ENCODE measurements around the gene PRKRA.

PRKRA gene

GRCh38 chr2:178450774-178451525 lies at the start of gene PRKRA, which contains the start of gene PJVK:
Gene PRKRA, minus strand, starts transcription at chr2:178451175. Its CDS starts 145 bp downstream, at chr2:178451030.
Gene PJVK, plus strand, starts transcription at chr2:178451378. Its CDS starts 2,032 bp downstream, at chr2:178453410.
- peak within 1 kb of the TSS; percentile 91 for H3K4me2 ChIP-seq (ENCODE audit: low read depth, low read length, poor library complexity, severe bottlenecking)
- peak within 1 kb of the TSS; percentile 77 for H3K4me3 ChIP-seq (ENCODE audit: insufficient read depth, low read length, poor library complexity, severe bottlenecking)
- H3K79me2 ChIP-seq (ENCODE audit: insufficient read depth, low read length) = peaks cover 23% of the 10 kb centered on the region
- H4K20me1 ChIP-seq (ENCODE audit: low read depth, low read length) = no peaks in the 10 kb centered on the region
- TF ChIP-seq, protein P1, sequence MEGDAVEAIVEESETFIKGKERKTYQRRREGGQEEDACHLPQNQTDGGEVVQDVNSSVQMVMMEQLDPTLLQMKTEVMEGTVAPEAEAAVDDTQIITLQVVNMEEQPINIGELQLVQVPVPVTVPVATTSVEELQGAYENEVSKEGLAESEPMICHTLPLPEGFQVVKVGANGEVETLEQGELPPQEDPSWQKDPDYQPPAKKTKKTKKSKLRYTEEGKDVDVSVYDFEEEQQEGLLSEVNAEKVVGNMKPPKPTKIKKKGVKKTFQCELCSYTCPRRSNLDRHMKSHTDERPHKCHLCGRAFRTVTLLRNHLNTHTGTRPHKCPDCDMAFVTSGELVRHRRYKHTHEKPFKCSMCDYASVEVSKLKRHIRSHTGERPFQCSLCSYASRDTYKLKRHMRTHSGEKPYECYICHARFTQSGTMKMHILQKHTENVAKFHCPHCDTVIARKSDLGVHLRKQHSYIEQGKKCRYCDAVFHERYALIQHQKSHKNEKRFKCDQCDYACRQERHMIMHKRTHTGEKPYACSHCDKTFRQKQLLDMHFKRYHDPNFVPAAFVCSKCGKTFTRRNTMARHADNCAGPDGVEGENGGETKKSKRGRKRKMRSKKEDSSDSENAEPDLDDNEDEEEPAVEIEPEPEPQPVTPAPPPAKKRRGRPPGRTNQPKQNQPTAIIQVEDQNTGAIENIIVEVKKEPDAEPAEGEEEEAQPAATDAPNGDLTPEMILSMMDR (IDR thresholded peaks at IDR 0.05; ENCODE audit: insufficient read depth, low read length, poor library complexity, severe bottlenecking) = no peak
- TF ChIP-seq EZH2phosphoT487 (conservative IDR thresholded peaks at IDR 0.05; ENCODE audit: low read length) = no peak
- peaks cover 20% of the 10 kb centered on the region for H3F3A ChIP-seq (ENCODE audit: insufficient read depth)
- no peaks in the 10 kb centered on the region for H3K9me2 ChIP-seq (replicated peaks; ENCODE audit: insufficient read depth, low read length)
- peak within 1 kb of the TSS; percentile 74 for H3K9ac ChIP-seq (ENCODE audit: low read length)
- no peaks in the 10 kb centered on the region for H3K27me3 ChIP-seq (ENCODE audit: low read length)
- peak within 1 kb of the TSS; percentile 91 for H3K27ac ChIP-seq (ENCODE audit: low read depth, low read length)
- peak within 1 kb of the TSS; percentile 80 for H2AFZ ChIP-seq (ENCODE audit: low read depth, low read length, severe bottlenecking)
- peaks cover 8% of the 10 kb centered on the region for H3K36me3 ChIP-seq (ENCODE audit: low read length)
- no peaks in the 10 kb centered on the region for H3K9me3 ChIP-seq (ENCODE audit: insufficient read depth, low read length)

GRCh38 chr2:178499640-178500039 lies 48.7 kb upstream of the PRKRA start:
- Histone ChIP-seq H3K27me3 (ENCODE audit: low read length) (no peaks in the 10 kb centered on the region), H3K4me3 (ENCODE audit: insufficient read depth, low read length, poor library complexity, severe bottlenecking) (no peak overlapping the region), H3K4me2 (ENCODE audit: low read depth, low read length, poor library complexity, severe bottlenecking) (no peak overlapping the region), H3K79me2 (ENCODE audit: insufficient read depth, low read length) (no peaks in the 10 kb centered on the region), H3K36me3 (ENCODE audit: low read length) (peaks cover 42% of the 10 kb centered on the region), H2AFZ (ENCODE audit: low read depth, low read length, severe bottlenecking) (no peak overlapping the region), H3K9me2 (replicated peaks; ENCODE audit: insufficient read depth, low read length) (no peaks in the 10 kb centered on the region), H3F3A (ENCODE audit: insufficient read depth) (no peaks in the 10 kb centered on the region), H3K9me3 (ENCODE audit: insufficient read depth, low read length) (no peaks in the 10 kb centered on the region), H3K9ac (ENCODE audit: low read length) (no peak overlapping the region), H4K20me1 (ENCODE audit: low read depth, low read length) (no peaks in the 10 kb centered on the region), H3K27ac (ENCODE audit: low read depth, low read length) (no peak overlapping the region)
- TF ChIP-seq, protein P1 (IDR thresholded peaks at IDR 0.05; ENCODE audit: insufficient read depth, low read length, poor library complexity, severe bottlenecking) = no peak
- TF ChIP-seq EZH2phosphoT487 (conservative IDR thresholded peaks at IDR 0.05; ENCODE audit: low read length) = no peak

- H3K27me3 ChIP-seq (ENCODE audit: low read length) = no peaks in the 10 kb centered on the region
- H3K79me2 ChIP-seq (ENCODE audit: insufficient read depth, low read length) = no peaks in the 10 kb centered on the region
- no peak overlapping the region for H3K27ac ChIP-seq (ENCODE audit: low read depth, low read length)
- H3K4me3 ChIP-seq (ENCODE audit: insufficient read depth, low read length, poor library complexity, severe bottlenecking) = no peak overlapping the region
- H3F3A ChIP-seq (ENCODE audit: insufficient read depth) = no peaks in the 10 kb centered on the region
- no peak overlapping the region for H2AFZ ChIP-seq (ENCODE audit: low read depth, low read length, severe bottlenecking)
- H3K9ac ChIP-seq (ENCODE audit: low read length) = no peak overlapping the region
- peaks cover 42% of the 10 kb centered on the region for H3K36me3 ChIP-seq (ENCODE audit: low read length)
- no peaks in the 10 kb centered on the region for H4K20me1 ChIP-seq (ENCODE audit: low read depth, low read length)
- H3K9me3 ChIP-seq (ENCODE audit: insufficient read depth, low read length) = no peaks in the 10 kb centered on the region
- H3K4me2 ChIP-seq (ENCODE audit: low read depth, low read length, poor library complexity, severe bottlenecking) = peak overlapping the region; percentile 26
- H3K9me2 ChIP-seq (replicated peaks; ENCODE audit: insufficient read depth, low read length) = no peaks in the 10 kb centered on the region
- TF ChIP-seq, protein P1 (IDR thresholded peaks at IDR 0.05; ENCODE audit: insufficient read depth, low read length, poor library complexity, severe bottlenecking) = no peak
- TF ChIP-seq EZH2phosphoT487 (conservative IDR thresholded peaks at IDR 0.05; ENCODE audit: low read length) = no peak
Observed at GRCh38 chr2:178498137-178498536, 47.2 kb upstream of the PRKRA start.
